Embryonic facial prominence (tissue), 1 donor: ENCODE data around the gene EML6.

Experiments
- DNase-seq: peaks from one replicate; pipeline ENCODE4 v3.0.0-alpha.2; 2016; ENCODE audit errors: extremely low spot score

The EML6 gene

GRCh38 chr2:54909001-54909400 is 185.5 kb downstream of the EML6 start:
- DNase-seq: no peak

DNA sequence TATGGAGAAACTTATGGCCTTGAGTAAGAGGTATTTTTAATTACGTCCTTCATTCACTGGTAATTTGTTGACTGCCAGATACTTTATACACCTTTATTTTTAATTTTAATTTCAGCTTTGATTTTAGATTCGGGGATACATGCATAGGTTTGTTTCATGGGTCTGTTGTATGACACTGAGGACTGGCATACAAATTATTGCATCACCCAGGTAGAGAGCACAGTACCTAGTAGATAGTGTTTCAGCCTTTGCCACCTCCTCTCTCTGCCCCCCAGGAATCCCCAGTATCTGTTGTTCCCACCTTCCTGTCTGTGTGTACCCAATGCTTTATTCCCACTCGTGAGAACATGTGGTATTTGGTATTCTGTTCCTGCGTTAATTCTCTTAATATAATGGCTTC is 188.8 kb downstream of the EML6 start:
- DNase-seq: no peak

- DNase-seq: no peak
Observed at GRCh38 chr2:54912893-54913292, 189.4 kb downstream of the EML6 start.

- no peak for DNase-seq
Observed at GRCh38 chr2:54914637-54915036, 191.2 kb downstream of the EML6 start.

DNA sequence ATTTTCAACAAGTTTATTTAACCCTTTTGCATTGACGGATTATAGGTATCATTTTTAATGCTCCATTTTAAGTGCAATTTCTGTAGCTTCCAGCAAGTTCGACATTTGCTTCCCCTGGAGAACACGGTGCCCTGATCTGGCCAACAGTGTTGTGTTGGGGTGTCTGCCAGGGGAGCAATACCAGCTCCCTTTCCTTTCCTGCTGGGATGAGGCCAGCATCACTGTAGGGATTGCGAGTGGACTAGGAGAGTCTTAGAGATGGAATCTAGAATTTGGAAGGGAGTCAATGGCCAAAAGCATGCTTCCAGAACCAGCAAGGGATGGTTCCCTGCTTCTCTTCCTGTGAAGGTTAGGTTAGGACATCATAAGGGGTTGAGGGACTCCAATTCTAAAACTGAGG is 191.6 kb downstream of the EML6 start:
- DNase-seq: no peak

GRCh38 chr2:54916637-54917036 is 193.2 kb downstream of the EML6 start:
- DNase-seq: no peak

GRCh38 chr2:54918647-54919280 is 195.3 kb downstream of the EML6 start:
- DNase-seq: no peak

DNA sequence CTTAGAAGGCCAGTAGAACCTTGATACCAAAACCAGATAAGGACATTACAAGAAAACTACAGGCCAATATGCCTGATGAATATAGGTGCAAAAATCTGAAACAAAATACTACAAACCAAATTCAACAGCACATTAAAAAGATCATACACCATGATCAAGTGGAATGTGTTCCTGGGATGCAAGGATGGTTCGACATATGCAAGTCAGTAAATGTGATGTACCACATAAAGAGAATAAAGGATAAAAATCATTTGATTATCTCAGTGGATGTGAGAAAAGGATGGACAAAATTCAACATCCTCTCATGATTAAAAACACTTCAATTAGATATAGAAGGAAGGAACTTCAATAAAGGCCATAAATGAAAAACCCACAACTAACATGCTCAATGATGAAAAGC is 197.2 kb downstream of the EML6 start:
- DNase-seq: no peak

DNA sequence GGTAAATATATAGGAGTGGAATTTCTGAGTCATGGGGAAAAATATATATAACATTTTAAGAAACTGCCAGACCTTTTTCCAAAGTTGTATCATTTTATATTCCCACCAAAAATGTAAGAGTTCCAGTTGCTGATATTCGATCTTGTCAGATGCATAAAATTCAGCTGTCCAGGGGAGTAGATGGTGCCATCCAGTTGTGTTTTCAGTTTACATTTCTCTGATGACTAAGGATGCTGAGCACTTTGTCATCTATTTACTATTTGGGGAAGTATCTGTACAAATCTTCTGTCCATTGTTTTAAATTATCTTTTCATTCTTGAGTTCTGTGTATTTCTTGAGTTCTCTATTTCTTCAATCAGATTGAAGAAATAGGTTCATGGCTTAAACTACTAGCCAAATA is 200.7 kb downstream of the EML6 start:
- DNase-seq: no peak

GRCh38 chr2:54925022-54925421 is 201.6 kb downstream of the EML6 start:
- DNase-seq: no peak

DNA sequence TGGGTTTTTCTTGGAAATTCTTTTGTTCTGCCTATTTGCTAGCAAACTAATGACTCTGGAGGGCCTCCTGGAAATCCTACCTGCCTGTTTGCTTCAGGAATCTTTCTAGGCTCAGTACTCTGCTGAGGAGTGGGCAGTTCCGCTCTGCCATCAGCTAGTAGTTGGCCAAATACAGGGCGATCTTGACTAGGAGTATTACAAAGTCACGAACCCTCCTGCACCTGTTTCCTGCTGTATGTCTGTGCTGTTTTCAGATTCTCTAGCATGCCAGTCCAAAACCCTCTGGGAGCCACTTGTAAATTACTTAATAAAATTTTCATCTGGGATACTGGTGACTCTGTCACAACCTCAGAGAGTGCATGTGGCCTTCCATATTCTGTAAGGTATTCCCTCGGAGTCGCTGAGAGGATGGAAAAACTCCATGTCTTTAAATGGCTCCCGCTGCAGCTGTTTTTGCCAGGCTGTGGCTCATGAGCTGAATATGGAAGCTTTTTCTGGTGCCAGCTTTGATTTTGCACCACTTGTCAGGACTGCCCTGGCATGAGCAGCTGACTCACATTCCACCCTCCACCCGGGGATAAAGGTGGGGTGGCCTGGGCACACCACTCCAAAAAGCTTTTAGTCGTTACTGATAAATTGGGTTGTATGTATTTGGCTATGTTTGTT is 203.8 kb downstream of the EML6 start:
- no peak for DNase-seq

DNA sequence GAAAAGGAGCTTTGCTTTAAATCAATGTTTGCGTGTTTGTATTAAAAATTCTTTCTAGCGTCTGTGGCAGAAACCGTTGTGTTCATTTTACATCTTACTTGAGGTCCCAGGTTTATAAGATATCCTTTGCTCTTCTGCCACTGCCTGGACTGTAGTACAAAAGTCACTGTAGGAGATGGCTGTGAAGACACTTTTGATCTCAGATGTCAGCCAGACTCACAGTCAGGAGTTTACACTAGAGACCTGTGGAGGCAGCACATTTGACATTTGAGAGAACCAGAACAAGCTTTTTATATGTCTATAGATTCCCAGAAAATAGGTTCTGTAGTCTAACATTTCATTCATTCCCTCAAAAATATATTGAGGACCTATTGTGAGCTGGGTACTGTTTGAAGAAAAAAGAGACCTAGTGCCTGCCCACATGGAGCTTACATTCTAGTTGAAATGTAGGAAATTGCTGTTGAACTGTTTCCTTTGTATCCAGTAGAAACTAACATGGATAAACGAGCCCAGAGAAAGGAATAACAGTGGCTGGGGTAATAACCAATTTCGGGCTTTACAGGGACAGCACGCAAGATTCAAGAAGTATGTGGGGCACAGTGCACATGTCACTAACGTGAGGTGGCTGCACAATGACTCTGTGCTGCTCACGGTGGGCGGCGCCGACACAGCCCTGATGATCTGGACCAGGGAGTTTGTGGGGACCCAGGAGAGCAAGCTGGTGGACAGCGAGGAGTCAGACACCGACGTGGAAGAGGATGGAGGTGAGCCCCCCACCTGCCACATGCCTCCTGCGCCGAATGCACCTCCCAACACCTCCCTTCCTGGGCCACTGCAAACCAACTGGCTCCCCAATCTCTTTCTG is 204.5 kb downstream of the EML6 start:
- no peak for DNase-seq

DNA sequence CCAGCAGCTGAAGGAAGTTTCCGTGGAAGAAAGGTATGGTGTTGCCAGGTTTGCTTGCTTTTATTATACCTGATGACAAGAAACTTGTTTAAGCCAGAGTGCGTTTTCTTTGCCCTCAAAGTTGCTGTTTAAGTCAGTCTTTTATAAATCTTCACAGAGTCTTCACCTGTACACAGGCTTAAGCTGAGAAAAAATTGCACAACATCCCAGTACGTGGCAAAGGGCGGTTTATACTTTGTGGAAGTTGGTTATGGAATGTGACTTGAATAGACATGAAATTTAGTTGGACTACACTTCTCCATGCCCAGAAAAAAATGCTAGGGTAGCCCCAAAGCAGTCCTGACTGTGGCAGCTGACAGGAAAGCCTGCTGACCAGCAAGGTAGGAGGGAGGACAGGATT is 205.3 kb downstream of the EML6 start:
- DNase-seq: no peak

GRCh38 chr2:54931473-54931872 is 208.0 kb downstream of the EML6 start:
- DNase-seq: no peak

GRCh38 chr2:54935389-54935788 is 211.9 kb downstream of the EML6 start:
- no peak for DNase-seq

DNA sequence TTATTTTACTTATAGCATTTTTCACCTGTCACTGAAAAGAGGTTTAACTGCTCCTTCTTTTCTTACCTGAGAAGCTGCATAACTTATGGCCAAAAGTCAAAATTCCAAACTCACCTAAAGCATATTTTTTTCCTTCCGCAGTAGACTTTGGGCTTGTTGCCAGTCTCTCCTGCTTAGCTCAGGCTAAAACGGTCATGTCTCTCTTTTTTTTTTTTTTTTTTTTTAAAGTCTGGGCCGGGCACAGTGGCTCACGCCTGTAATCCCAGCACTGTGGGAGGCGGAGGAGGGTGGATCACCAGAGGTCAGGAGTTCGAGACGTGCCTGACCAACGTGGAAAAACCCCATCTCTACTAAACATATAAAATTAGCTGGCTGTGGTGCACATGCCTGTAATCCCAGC is 213.3 kb downstream of the EML6 start:
- DNase-seq: no peak

GRCh38 chr2:54939446-54940118 is 216.1 kb downstream of the EML6 start:
- DNase-seq: no peak

GRCh38 chr2:54940723-54941122 is 217.3 kb downstream of the EML6 start:
- DNase-seq: no peak

- no peak for DNase-seq
Observed at GRCh38 chr2:54941248-54941984, 218.0 kb downstream of the EML6 start.

- DNase-seq: no peak
Observed at GRCh38 chr2:54942373-54942772, 218.9 kb downstream of the EML6 start.

GRCh38 chr2:54944724-54945326 is 221.4 kb downstream of the EML6 start:
- DNase-seq: no peak
